NCI-H1048 (cell line): Measurements from ENCODE around the gene CDH7.

ENCODE experiments used
- DNase-seq: peaks from one replicate; lab custom pipeline; 2025; lab: John Stamatoyannopoulos, UW

CDH7 gene

GRCh38 chr18:65767406-65767805, 16.6 kb downstream of the CDH7 start:
- no peak for DNase-seq

- DNase-seq: no peak
Measured at GRCh38 chr18:65768120-65768778, 17.4 kb downstream of the CDH7 start.

- DNase-seq: no peak
Measured at GRCh38 chr18:65769652-65770051, 18.8 kb downstream of the CDH7 start.

- no peak for DNase-seq
Measured at GRCh38 chr18:65786474-65786873, 35.7 kb downstream of the CDH7 start.

- DNase-seq: no peak
Measured at GRCh38 chr18:65788373-65788772, 37.6 kb downstream of the CDH7 start.

GRCh38 chr18:65790604-65791003, 39.8 kb downstream of the CDH7 start:
- no peak for DNase-seq

- DNase-seq: no peak
Measured at GRCh38 chr18:65791719-65792118, 40.9 kb downstream of the CDH7 start.

GRCh38 chr18:65792456-65793074, 41.8 kb downstream of the CDH7 start:
- DNase-seq: no peak

- no peak for DNase-seq
Measured at GRCh38 chr18:65808759-65809158, 57.9 kb downstream of the CDH7 start.

DNA sequence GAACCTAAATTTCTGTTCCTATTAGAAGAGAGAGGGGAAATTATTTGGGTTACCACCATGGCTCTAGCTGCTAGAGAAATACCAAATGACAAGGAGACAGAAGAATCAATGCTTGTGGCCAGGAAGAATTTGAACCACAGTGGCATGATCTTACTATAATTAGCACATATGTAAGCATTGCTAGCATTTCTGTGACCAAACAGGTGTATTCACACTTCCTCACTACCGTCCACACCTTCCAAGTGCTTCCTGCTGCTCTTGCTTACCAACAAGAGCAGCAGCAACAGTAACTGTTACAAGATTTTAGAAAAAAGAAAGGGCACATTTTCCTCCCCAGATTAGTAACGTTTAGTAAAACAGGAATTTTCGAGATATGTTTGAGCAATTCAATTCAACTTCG, 60.5 kb downstream of the CDH7 start:
- no peak for DNase-seq

GRCh38 chr18:65815506-65815905, 64.7 kb downstream of the CDH7 start:
- no peak for DNase-seq

GRCh38 chr18:65817178-65817577, 66.4 kb downstream of the CDH7 start:
- DNase-seq: no peak

GRCh38 chr18:65821911-65822310, 71.1 kb downstream of the CDH7 start:
- DNase-seq: no peak

- DNase-seq: no peak
Measured at GRCh38 chr18:65822826-65823225, 72.0 kb downstream of the CDH7 start.

DNA sequence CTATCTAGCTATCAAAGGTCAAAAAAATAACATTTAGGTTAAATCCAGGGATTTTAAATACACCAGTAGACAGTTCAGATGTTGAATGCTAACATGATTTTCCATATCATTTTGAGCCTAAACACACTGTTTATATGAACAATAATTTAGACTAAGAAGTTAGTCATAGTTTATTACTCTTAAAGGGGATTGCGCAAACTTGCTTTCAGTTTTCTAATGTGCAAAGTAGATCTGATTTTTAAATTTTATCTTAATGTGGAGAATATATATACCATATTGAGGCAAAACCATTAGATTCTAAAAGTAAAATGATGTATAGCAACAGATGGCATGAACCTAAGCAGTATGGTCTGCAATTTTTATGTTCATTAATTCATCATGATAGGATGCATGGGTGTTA, 76.6 kb downstream of the CDH7 start:
- no peak for DNase-seq

GRCh38 chr18:65835881-65836280, 85.1 kb downstream of the CDH7 start:
- no peak for DNase-seq

GRCh38 chr18:65846107-65846506, 95.3 kb downstream of the CDH7 start:
- no peak for DNase-seq

DNA sequence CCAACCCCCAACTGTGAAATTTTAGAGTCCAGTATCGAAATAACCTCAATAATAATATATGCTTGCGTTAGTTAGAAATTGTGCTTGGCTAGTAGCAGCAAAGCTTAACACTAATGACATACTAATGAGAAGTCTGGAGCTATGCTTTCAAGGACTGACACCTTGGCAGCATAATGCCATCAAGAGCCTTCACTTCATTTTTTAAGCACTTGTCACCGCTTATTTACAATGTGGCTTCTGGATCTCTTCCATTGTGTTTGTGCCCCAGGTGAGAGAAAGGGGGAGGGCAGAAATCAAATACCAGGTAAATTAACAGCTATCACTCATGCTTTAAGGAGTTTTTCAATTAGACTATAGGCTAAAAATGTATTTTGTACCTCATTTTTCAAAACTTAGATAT, 101.5 kb downstream of the CDH7 start:
- DNase-seq: no peak

DNA sequence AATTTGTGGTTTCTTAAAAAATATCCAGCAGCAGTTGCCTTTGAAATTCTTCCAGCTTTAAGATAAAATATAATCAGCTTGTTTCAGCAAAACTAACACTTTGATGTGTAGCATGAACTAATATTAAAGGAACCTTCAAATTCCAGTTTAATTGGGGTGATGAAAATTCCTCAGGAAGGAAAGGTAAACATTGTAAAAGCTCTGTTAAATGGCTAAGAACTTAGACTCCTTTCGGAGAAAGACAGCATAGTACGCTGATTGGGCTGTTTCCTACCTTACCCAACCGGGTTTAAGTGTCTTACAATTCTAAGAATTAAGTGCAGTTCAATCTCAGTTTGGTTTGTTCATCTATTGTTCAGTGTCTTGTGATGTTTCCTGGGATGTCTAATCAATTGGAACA, 108.3 kb downstream of the CDH7 start:
- no peak for DNase-seq

DNA sequence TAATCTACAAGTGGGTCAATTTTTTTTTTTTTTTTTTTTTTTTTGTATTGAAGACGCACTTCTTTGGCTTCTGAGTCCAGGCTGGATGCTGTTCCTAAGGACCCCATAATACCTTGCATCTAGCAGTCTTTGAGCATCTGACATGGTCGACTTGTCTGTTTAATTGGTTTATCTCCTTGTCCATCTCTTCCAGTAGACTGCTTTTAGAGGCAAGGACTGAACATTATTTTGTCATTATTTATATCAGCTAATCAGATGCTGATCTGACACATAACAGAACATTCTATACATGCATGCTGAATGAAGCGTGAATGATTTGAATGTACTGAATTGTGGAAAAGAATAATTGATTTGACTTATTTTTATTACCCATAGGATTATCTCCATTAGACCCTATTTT, 118.7 kb downstream of the CDH7 start:
- DNase-seq: no peak

DNA sequence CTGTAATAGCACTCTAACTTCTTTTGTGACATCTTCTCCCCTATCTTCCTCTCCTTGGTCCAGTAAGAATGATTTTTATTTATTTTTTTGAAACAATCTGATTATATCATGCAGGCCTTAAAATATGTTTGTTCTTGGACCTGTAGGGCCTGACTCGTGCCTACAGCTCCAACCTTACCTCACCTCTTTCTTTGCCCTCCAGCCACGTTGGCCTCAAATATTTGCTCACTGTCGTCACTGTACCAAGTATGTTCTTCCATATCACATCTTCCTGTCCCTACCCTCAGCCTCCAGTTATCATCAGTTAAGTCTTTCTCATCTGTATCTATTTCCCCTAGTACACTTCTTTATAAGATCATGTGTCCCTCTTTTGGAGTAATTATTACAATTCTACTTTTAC, 125.5 kb downstream of the CDH7 start:
- no peak for DNase-seq

- DNase-seq: no peak
Measured at GRCh38 chr18:65897292-65897691, 146.5 kb downstream of the CDH7 start.

DNA sequence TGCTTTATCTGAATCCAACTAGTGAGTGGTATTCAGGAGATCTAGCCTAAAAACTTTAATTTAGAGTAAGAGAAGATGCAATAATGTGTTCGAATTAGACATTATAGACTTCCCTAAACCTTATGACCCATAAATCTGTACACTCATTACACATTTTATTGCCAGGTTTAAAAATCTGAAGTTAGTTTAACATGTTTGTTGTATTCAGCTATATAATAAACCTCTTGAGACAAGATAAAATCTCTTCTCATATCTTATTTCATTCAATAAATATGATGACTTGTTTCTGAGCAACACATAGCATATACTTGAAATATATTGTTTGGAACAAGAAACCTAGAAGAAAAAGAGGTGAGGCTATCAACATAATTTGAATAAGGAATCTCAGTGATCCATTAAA, 150.7 kb downstream of the CDH7 start:
- DNase-seq: no peak

GRCh38 chr18:65906621-65907034, 155.8 kb downstream of the CDH7 start:
- no peak for DNase-seq
